SU-DHL-6 (cell line): ENCODE data around the gene ANKS1A.

ENCODE experiments used
- H2AFZ ChIP-seq: fragments of 200-600 bp; sonication (generic); 2 replicates; pipeline ENCODE4 v1.6.1; 2014; ENCODE audit warnings: low read depth, mild to moderate bottlenecking, moderate library complexity, mixed read lengths, antibody characterized with exemption, low read length; ENCODE audit not compliant: severe bottlenecking
- H3F3A ChIP-seq: fragments of 200-600 bp; shearing (Covaris generic); 2 replicates; pipeline ENCODE4 v1.6.0; 2016; ENCODE audit warnings: antibody characterized with exemption, mild to moderate bottlenecking; ENCODE audit not compliant: insufficient read depth
- H3K27ac ChIP-seq: fragments of 200-600 bp; sonication (generic); 2 replicates; pipeline ENCODE4 v1.5.1; 2016; ENCODE audit warnings: low read depth, mild to moderate bottlenecking, low read length, moderate library complexity, mixed read lengths
- H3K27me3 ChIP-seq: fragments of 200-600 bp; sonication (generic), shearing (Covaris generic); 2 replicates; pipeline ENCODE4 v1.6.0; 2014; ENCODE audit warnings: mild to moderate bottlenecking, low read length
- H3K36me3 ChIP-seq: fragments of 200-600 bp; sonication (generic); 2 replicates; pipeline ENCODE4 v1.6.1; 2014; ENCODE audit warnings: mild to moderate bottlenecking, low read length, mixed read lengths
- H3K4me2 ChIP-seq: fragments of 300-600, 200-600 bp; shearing (Covaris generic), sonication (generic); 2 replicates; pipeline ENCODE4 v1.6.0; 2014; ENCODE audit warnings: low read length, low read depth, mild to moderate bottlenecking; ENCODE audit not compliant: poor library complexity, severe bottlenecking
- H3K4me3 ChIP-seq: fragments of 200-600 bp; sonication (generic); 2 replicates; pipeline ENCODE4 v1.5.1; 2014; ENCODE audit warnings: antibody characterized with exemption, low read length, mild to moderate bottlenecking, mixed read lengths; ENCODE audit not compliant: insufficient read depth, poor library complexity, severe bottlenecking
- H3K79me2 ChIP-seq: fragments of 200-600 bp; sonication (generic); 2 replicates; pipeline ENCODE4 v1.6.1; 2014; ENCODE audit warnings: mild to moderate bottlenecking, low read length, moderate library complexity; ENCODE audit not compliant: insufficient read depth
- H3K9ac ChIP-seq: fragments of 200-600 bp; sonication (generic); 2 replicates; pipeline ENCODE4 v1.7.0; 2014; ENCODE audit warnings: mild to moderate bottlenecking, low read length
- H3K9me2 ChIP-seq: fragments of 200-600 bp; sonication (generic); replicated peaks from 2 replicates; pipeline ENCODE4 v1.6.1; 2014; ENCODE audit warnings: low read length; ENCODE audit not compliant: insufficient read depth
- H3K9me3 ChIP-seq: fragments of 200-600 bp; sonication (generic); 2 replicates; pipeline ENCODE4 v1.6.1; 2014; ENCODE audit warnings: low read length, mixed read lengths; ENCODE audit not compliant: insufficient read depth
- H4K20me1 ChIP-seq: fragments of 200-600 bp; sonication (generic); 2 replicates; pipeline ENCODE4 v1.6.1; 2014; ENCODE audit warnings: low read depth, mild to moderate bottlenecking, antibody characterized with exemption, low read length, moderate library complexity, mixed read lengths
- CTCF ChIP-seq: fragments of 200-600 bp; sonication (generic); IDR thresholded peaks from one replicate; pipeline ENCODE4 v1.5.1; 2017; ENCODE audit warnings: antibody characterized with exemption, mild to moderate bottlenecking, low read length, moderate library complexity; ENCODE audit not compliant: insufficient read depth, poor library complexity, severe bottlenecking
- EZH2phosphoT487 ChIP-seq: fragments of 200-600 bp; sonication (generic), shearing (Covaris generic); conservative IDR thresholded peaks from 2 replicates; pipeline ENCODE4 v1.6.1; 2018; ENCODE audit warnings: mild to moderate bottlenecking, antibody characterized with exemption, low read length, moderate library complexity, mixed read lengths

Gene ANKS1A

GRCh38 chr6:34875292-34876213 lies 13.5 kb upstream of the ANKS1A start:
- no peak overlapping the region for H3K27ac ChIP-seq

GRCh38 chr6:34876472-34876871 lies 12.6 kb upstream of the ANKS1A start:
- no peak for TF ChIP-seq CTCF
- no peak for TF ChIP-seq EZH2phosphoT487
- Histone ChIP-seq H3K9ac (no peak overlapping the region), H3K9me2 (no peaks in the 10 kb centered on the region), H3K79me2 (no peaks in the 10 kb centered on the region), H3K36me3 (peaks cover 23% of the 10 kb centered on the region; the same call in 1 of the 2 replicates), H3K27ac (no peak overlapping the region), H3F3A (peaks cover 7% of the 10 kb centered on the region), H4K20me1 (no peaks in the 10 kb centered on the region), H3K4me2 (no peak overlapping the region), H3K27me3 (no peaks in the 10 kb centered on the region), H2AFZ (no peak overlapping the region), H3K4me3 (no peak overlapping the region), H3K9me3 (no peaks in the 10 kb centered on the region)

More at GRCh38 chr6:34875292-34876213, 13.5 kb upstream of the ANKS1A start:
- no peaks in the 10 kb centered on the region for H4K20me1 ChIP-seq
- no peak overlapping the region for H3K9ac ChIP-seq
- no peak overlapping the region for H2AFZ ChIP-seq
- no peak overlapping the region for H3K4me3 ChIP-seq
- H3K36me3 ChIP-seq, result peaks cover 15% of the 10 kb centered on the region; the same call in 1 of the 2 replicates
- H3K9me3 ChIP-seq, result no peaks in the 10 kb centered on the region
- TF ChIP-seq CTCF (no peak), EZH2phosphoT487 (no peak)
- H3F3A ChIP-seq, result peaks cover 7% of the 10 kb centered on the region; the same call in 1 of the 2 replicates
- H3K9me2 ChIP-seq, result no peaks in the 10 kb centered on the region
- no peaks in the 10 kb centered on the region for H3K27me3 ChIP-seq
- no peak overlapping the region for H3K4me2 ChIP-seq
- no peaks in the 10 kb centered on the region for H3K79me2 ChIP-seq

- TF ChIP-seq CTCF, result no peak
- TF ChIP-seq EZH2phosphoT487, result no peak
- Histone ChIP-seq H3K9ac (no peak overlapping the region), H3K27me3 (no peaks in the 10 kb centered on the region), H3K27ac (no peak overlapping the region), H3K9me3 (no peaks in the 10 kb centered on the region), H4K20me1 (no peaks in the 10 kb centered on the region), H3K9me2 (no peaks in the 10 kb centered on the region), H3K36me3 (peaks cover 23% of the 10 kb centered on the region; the same call in 1 of the 2 replicates), H2AFZ (no peak overlapping the region), H3K4me3 (no peak overlapping the region), H3K79me2 (no peaks in the 10 kb centered on the region), H3F3A (peaks cover 7% of the 10 kb centered on the region), H3K4me2 (no peak overlapping the region)
Observed at GRCh38 chr6:34877259-34877658, 11.8 kb upstream of the ANKS1A start.
